Mucosa of rectum (tissue), 2 donors: ENCODE measurements around the gene SPHK1.
A peak's percentile ranks its signal among the peaks of the same experiment; 100 is the strongest.

Experiments
- H3K27ac ChIP-seq, 2 donors: one replicate each; pipeline ENCODE4 v1.7.0; 2013; ENCODE audit warnings: inconsistent platforms in 2 of 2, low read depth in 2 of 2, low read length in 2 of 2
- H3K27me3 ChIP-seq, 2 donors: one replicate each; pipeline ENCODE4 v1.7.0; 2013; ENCODE audit warnings: low read length in 2 of 2; ENCODE audit not compliant: control insufficient read depth in 2 of 2, insufficient read depth in 2 of 2
- H3K36me3 ChIP-seq, 2 donors: one replicate each; pipeline ENCODE4 v1.7.0; 2013; ENCODE audit warnings: low read length in 2 of 2; ENCODE audit not compliant: control insufficient read depth in 2 of 2, insufficient read depth in 2 of 2
- H3K4me1 ChIP-seq, 2 donors: one replicate each; pipeline ENCODE4 v1.7.0; 2013; ENCODE audit warnings: low read length in 2 of 2, mild to moderate bottlenecking in 1 of 2; ENCODE audit not compliant: control insufficient read depth in 2 of 2, insufficient read depth in 2 of 2
- H3K4me3 ChIP-seq, 2 donors: one replicate each; pipeline ENCODE4 v1.7.0; 2013; ENCODE audit warnings: low read length in 2 of 2
- H3K9ac ChIP-seq, 2 donors: one replicate each; pipeline ENCODE4 v1.7.0; 2013; ENCODE audit warnings: low read length in 2 of 2, low read depth in 1 of 2, mild to moderate bottlenecking in 1 of 2
- H3K9me3 ChIP-seq, 2 donors: one replicate each; pipeline ENCODE4 v1.7.0; 2013; ENCODE audit warnings: low read length in 2 of 2; ENCODE audit not compliant: control insufficient read depth in 2 of 2
- donor health status: healthy.
- donor health status: Normal muscosa, but diverticular disease.

The SPHK1 gene

GRCh38 chr17:76360461-76360860 is 23.9 kb upstream of the SPHK1 start:
- no peak overlapping the region for H3K27ac ChIP-seq
- H3K4me3 ChIP-seq: no peak overlapping the region
- no peaks in the 10 kb centered on the region for H3K36me3 ChIP-seq
- H3K4me1 ChIP-seq: no peaks in the 10 kb centered on the region
- no peaks in the 10 kb centered on the region for H3K9me3 ChIP-seq
- no peak overlapping the region for H3K9ac ChIP-seq
- H3K27me3 ChIP-seq: no peaks in the 10 kb centered on the region

GRCh38 chr17:76363107-76363842 is 21.1 kb upstream of the SPHK1 start:
- peak overlapping the region in 1 of 2 donors; percentile 15 for H3K27ac ChIP-seq
- H3K27me3 ChIP-seq: no peaks in the 10 kb centered on the region
- peaks cover 0 to 2% of the 10 kb centered on the region in 2 donors for H3K4me1 ChIP-seq
- no peaks in the 10 kb centered on the region for H3K9me3 ChIP-seq
- H3K36me3 ChIP-seq: no peaks in the 10 kb centered on the region
- no peak overlapping the region for H3K4me3 ChIP-seq
- no peak overlapping the region for H3K9ac ChIP-seq

GRCh38 chr17:76365256-76365903 is 19.0 kb upstream of the SPHK1 start:
- Histone ChIP-seq H3K9ac (no peak overlapping the region), H3K9me3 (no peaks in the 10 kb centered on the region), H3K36me3 (no peaks in the 10 kb centered on the region), H3K27ac (no peak overlapping the region), H3K4me1 (peaks cover 0 to 2% of the 10 kb centered on the region in 2 donors), H3K27me3 (no peaks in the 10 kb centered on the region), H3K4me3 (no peak overlapping the region)

- Histone ChIP-seq H3K27ac (no peak overlapping the region), H3K9me3 (no peaks in the 10 kb centered on the region), H3K4me1 (peaks cover 0 to 2% of the 10 kb centered on the region in 2 donors), H3K9ac (no peak overlapping the region), H3K4me3 (no peak overlapping the region), H3K36me3 (no peaks in the 10 kb centered on the region), H3K27me3 (no peaks in the 10 kb centered on the region)
Measured at GRCh38 chr17:76366247-76366646, 18.2 kb upstream of the SPHK1 start.

- Histone ChIP-seq H3K36me3 (no peaks in the 10 kb centered on the region), H3K4me1 (peaks cover 0 to 2% of the 10 kb centered on the region in 2 donors), H3K9me3 (no peaks in the 10 kb centered on the region), H3K27ac (no peak overlapping the region), H3K4me3 (no peak overlapping the region), H3K9ac (no peak overlapping the region), H3K27me3 (no peaks in the 10 kb centered on the region)
Measured at GRCh38 chr17:76367642-76368041, 16.8 kb upstream of the SPHK1 start.

GRCh38 chr17:76368545-76368944 is 15.9 kb upstream of the SPHK1 start:
- no peaks in the 10 kb centered on the region for H3K9me3 ChIP-seq
- H3K27ac ChIP-seq: no peak overlapping the region
- no peak overlapping the region for H3K4me3 ChIP-seq
- H3K9ac ChIP-seq: no peak overlapping the region
- peaks cover 0 to 2% of the 10 kb centered on the region in 2 donors for H3K4me1 ChIP-seq
- H3K36me3 ChIP-seq: no peaks in the 10 kb centered on the region
- no peaks in the 10 kb centered on the region for H3K27me3 ChIP-seq

GRCh38 chr17:76369379-76369778 is 15.0 kb upstream of the SPHK1 start:
- no peaks in the 10 kb centered on the region for H3K36me3 ChIP-seq
- no peaks in the 10 kb centered on the region for H3K9me3 ChIP-seq
- no peaks in the 10 kb centered on the region for H3K27me3 ChIP-seq
- peaks cover 0 to 2% of the 10 kb centered on the region in 2 donors for H3K4me1 ChIP-seq
- no peak overlapping the region for H3K9ac ChIP-seq
- H3K4me3 ChIP-seq: no peak overlapping the region
- H3K27ac ChIP-seq: no peak overlapping the region

- Histone ChIP-seq H3K27me3 (no peaks in the 10 kb centered on the region), H3K4me3 (no peak overlapping the region), H3K4me1 (peaks cover 0 to 2% of the 10 kb centered on the region in 2 donors), H3K9me3 (no peaks in the 10 kb centered on the region), H3K36me3 (no peaks in the 10 kb centered on the region), H3K9ac (no peak overlapping the region), H3K27ac (no peak overlapping the region)
Measured at GRCh38 chr17:76369804-76370203, 14.6 kb upstream of the SPHK1 start.

GRCh38 chr17:76370261-76370993 is 14.0 kb upstream of the SPHK1 start:
- Histone ChIP-seq H3K9me3 (no peaks in the 10 kb centered on the region), H3K27ac (no peak overlapping the region), H3K4me3 (no peak overlapping the region), H3K36me3 (no peaks in the 10 kb centered on the region), H3K4me1 (peaks cover 0 to 2% of the 10 kb centered on the region in 2 donors), H3K9ac (no peak overlapping the region), H3K27me3 (no peaks in the 10 kb centered on the region)
